Tibial artery (tissue), 4 donors: ENCODE results near the gene CA5A.

Source experiments
- DNase-seq, 2 donors: peaks; one replicate each; pipeline ENCODE4 v3.0.0-alpha.2; 2019
- H3K27ac ChIP-seq, 2 donors: fragments of 200-600 bp; sonication (generic) in 1 of 2; 1 replicate in 1 of 2; 2 replicates in 1 of 2; pipeline ENCODE4 v1.5.1; 2018 to 2019; ENCODE audit warnings: mild to moderate bottlenecking in 1 of 2
- H3K27me3 ChIP-seq, 2 donors: fragments of 200-600 bp; sonication (generic) in 1 of 2; one replicate each; pipeline versions ENCODE4 v1.5.1 to v1.6.0; 2016 to 2019
- H3K36me3 ChIP-seq, 3 donors: fragments of 200-600 bp; sonication (generic) in 2 of 3; one replicate each; pipeline ENCODE4 v1.5.1; 2016 to 2019; ENCODE audit warnings: mild to moderate bottlenecking in 2 of 3
- H3K4me1 ChIP-seq, 4 donors: fragments of 200-600 bp; sonication (generic) in 2 of 4; 1 replicate in 3 of 4; 2 replicates in 1 of 4; pipeline ENCODE4 v1.5.1; 2016 to 2019
- H3K4me3 ChIP-seq, 2 donors: fragments of 200-600 bp; sonication (generic) in 1 of 2; 1 replicate in 1 of 2; 2 replicates in 1 of 2; pipeline ENCODE4 v1.5.1; 2018 to 2019; ENCODE audit warnings: mild to moderate bottlenecking in 2 of 2
- H3K9me3 ChIP-seq, 3 donors: fragments of 200-600 bp; sonication (generic) in 1 of 3; one replicate each; pipeline ENCODE4 v1.5.1; 2016 to 2019
- intact Hi-C: fragments of 100-400 bp; cut with DNase I; formaldehyde crosslinking; loops from one replicate; pipeline ENCODE4 v1.15.0; 2023; ENCODE audit warnings: low total_unique reads
- TF ChIP-seq, protein P1 (sequence below), 2 experiments: fragments of 200-600 bp in 1 of 2; fragments of 450-650 bp in 1 of 2; IDR thresholded peaks; one replicate each; pipeline ENCODE4 v1.5.1; 2017 to 2019; ENCODE audit warnings: antibody characterized with exemption in 2 of 2, mild to moderate bottlenecking in 1 of 2, moderate library complexity in 1 of 2

Gene CA5A

DNA sequence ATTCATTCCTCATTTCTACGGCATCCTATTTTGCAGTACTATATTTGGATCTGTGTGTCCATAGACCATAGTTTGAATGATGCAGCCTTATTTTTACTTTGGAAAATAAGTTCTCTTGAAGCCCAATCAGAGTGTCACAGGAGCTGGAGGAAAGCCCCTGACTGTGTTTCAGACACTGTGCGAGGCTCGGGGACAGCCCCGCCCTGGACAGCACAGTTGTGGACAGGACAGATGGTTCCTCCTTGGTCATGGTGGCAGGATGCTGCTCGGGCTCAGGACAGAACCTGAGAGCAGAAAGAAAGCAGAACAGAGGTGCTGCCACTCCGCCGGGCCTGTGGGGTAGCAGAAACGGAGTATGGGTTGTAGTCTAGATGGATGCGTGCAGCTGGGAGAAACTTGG is 37.8 kb upstream of the CA5A start:
- TF ChIP-seq, protein P1, sequence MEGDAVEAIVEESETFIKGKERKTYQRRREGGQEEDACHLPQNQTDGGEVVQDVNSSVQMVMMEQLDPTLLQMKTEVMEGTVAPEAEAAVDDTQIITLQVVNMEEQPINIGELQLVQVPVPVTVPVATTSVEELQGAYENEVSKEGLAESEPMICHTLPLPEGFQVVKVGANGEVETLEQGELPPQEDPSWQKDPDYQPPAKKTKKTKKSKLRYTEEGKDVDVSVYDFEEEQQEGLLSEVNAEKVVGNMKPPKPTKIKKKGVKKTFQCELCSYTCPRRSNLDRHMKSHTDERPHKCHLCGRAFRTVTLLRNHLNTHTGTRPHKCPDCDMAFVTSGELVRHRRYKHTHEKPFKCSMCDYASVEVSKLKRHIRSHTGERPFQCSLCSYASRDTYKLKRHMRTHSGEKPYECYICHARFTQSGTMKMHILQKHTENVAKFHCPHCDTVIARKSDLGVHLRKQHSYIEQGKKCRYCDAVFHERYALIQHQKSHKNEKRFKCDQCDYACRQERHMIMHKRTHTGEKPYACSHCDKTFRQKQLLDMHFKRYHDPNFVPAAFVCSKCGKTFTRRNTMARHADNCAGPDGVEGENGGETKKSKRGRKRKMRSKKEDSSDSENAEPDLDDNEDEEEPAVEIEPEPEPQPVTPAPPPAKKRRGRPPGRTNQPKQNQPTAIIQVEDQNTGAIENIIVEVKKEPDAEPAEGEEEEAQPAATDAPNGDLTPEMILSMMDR (IDR thresholded peaks at IDR 0.05): no peak
- H3K9me3 ChIP-seq: peaks cover 10 to 14% (median 12%) of the 10 kb centered on the region in 3 donors
- H3K27me3 ChIP-seq: no peaks in the 10 kb centered on the region
- peaks cover 0 to 28% (median 0%) of the 10 kb centered on the region in 3 donors for H3K36me3 ChIP-seq
- intact Hi-C loops: no loop called here
- DNase-seq: no peak
- H3K27ac ChIP-seq: no peak overlapping the region
- H3K4me1 ChIP-seq: peaks cover 0 to 8% (median 2%) of the 10 kb centered on the region in 4 donors
- no peak overlapping the region for H3K4me3 ChIP-seq

DNA sequence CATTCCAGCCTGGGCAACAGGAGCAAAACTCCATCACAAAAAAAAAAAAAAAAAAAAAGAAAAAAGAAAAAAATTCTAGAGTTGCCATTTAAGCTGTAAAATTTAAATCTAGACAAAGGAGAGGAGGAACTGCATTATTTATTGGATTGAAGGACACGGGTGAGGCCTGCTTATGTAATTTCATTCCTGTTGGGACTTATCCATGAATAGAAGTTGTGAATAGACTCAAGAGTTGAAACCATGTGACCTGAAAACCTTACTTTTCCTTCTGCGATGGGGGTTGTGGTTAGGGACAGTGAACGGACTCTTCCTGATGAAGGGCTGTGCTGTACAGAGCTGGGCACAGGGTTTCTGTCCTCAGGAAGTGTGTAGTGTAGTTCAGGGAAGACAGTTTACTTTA is 37.4 kb upstream of the CA5A start:
- intact Hi-C loops: no loop called here
- peaks cover 0 to 24% (median 0%) of the 10 kb centered on the region in 3 donors for H3K36me3 ChIP-seq
- H3K4me1 ChIP-seq: peaks cover 0 to 10% (median 3%) of the 10 kb centered on the region in 4 donors
- H3K27me3 ChIP-seq: no peaks in the 10 kb centered on the region
- H3K9me3 ChIP-seq: peaks cover 10 to 14% (median 12%) of the 10 kb centered on the region in 3 donors
- no peak overlapping the region for H3K27ac ChIP-seq
- no peak for DNase-seq
- TF ChIP-seq, protein P1 (IDR thresholded peaks at IDR 0.05): no peak
- H3K4me3 ChIP-seq: no peak overlapping the region

DNA sequence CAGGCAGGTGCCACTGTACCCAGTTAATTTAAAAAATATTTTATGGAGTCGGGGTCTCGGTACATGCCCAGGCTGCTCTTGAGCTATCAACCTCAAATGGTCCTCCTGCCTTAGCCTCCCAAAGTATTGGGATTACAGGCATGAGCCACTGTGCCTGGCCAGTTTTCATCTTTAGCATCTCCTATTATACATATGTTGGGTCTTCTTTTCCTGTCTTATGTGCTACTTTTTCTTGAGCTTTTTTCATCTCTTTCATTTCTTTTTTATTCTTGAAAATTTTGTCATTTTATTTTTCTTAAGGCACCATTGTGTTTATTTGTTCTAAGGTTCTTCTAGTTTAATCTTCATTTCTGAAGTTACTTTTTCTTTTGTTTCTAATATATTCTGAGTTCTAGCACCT is 35.6 kb upstream of the CA5A start:
- no peak overlapping the region for H3K4me3 ChIP-seq
- H3K27me3 ChIP-seq: no peaks in the 10 kb centered on the region
- no peak overlapping the region for H3K27ac ChIP-seq
- TF ChIP-seq, protein P1 (IDR thresholded peaks at IDR 0.05): no peak
- peaks cover 0 to 19% (median 6%) of the 10 kb centered on the region in 4 donors for H3K4me1 ChIP-seq
- H3K36me3 ChIP-seq: peaks cover 0 to 16% (median 0%) of the 10 kb centered on the region in 3 donors
- peaks cover 10 to 14% (median 12%) of the 10 kb centered on the region in 3 donors for H3K9me3 ChIP-seq
- intact Hi-C loops: no loop called here
- DNase-seq: no peak

DNA sequence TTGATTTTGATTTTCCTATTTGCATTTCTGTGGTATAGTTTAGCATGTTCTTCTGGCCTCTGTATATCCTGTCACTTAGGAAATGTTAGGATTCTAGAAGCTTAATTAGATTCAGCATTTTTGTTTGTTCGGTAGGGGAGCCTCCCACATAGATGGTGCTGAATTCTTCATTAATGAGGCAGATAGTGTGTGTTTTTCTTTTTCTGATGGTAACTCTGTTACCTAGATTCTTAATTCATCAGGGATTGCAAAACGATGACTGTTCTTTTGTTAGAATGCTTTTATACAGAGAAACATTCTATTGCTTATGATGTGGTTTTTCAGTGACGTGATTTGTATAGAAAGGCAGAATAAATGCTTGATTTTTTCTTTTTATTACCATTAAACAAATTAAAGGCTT is 33.9 kb upstream of the CA5A start:
- Histone ChIP-seq H3K27me3 (no peaks in the 10 kb centered on the region), H3K9me3 (peaks cover 10 to 14% (median 12%) of the 10 kb centered on the region in 3 donors), H3K4me3 (no peak overlapping the region), H3K4me1 (peaks cover 3 to 32% (median 22%) of the 10 kb centered on the region in 4 donors), H3K27ac (no peak overlapping the region), H3K36me3 (peaks cover 0 to 14% (median 0%) of the 10 kb centered on the region in 3 donors)
- intact Hi-C loops: no loop called here
- DNase-seq: no peak
- TF ChIP-seq, protein P1 (IDR thresholded peaks at IDR 0.05): no peak

DNA sequence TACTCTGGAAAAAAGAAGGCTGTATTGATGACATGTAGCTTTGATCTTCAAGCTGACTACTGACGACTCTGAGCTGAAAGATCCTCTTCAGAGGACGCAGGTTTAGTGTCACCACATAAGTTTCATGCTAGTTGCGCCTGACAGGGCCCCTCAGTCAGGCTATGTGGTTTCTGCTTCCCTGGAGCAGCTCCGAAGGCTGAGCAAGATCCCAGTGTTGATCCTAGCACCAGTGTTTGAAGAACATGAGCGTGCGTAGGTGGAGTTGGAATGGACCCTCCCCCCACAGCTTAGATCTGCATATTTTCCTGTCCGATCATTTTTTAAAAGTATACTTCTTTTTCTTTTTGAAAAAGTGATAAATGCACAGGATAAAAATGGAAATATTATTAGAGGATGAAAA is 32.2 kb upstream of the CA5A start:
- Histone ChIP-seq H3K27ac (no peak overlapping the region), H3K9me3 (peaks cover 10 to 14% (median 12%) of the 10 kb centered on the region in 3 donors), H3K27me3 (no peaks in the 10 kb centered on the region), H3K4me3 (no peak overlapping the region), H3K36me3 (peaks cover 0 to 4% (median 0%) of the 10 kb centered on the region in 3 donors), H3K4me1 (peaks cover 3 to 37% (median 23%) of the 10 kb centered on the region in 4 donors)
- intact Hi-C loops: no loop called here
- DNase-seq: no peak
- TF ChIP-seq, protein P1 (IDR thresholded peaks at IDR 0.05): no peak
